Astrocyte (in vitro differentiated cells and primary cell): ENCODE results near the gene FANK1. TPM values are rescaled to one million over a fixed set of nuclear protein-coding genes. Genes with fewer than 3 reads are reported as not detected.
"Not testable (repeated sequence)": the region's sequence is repeated elsewhere in the genome, so short reads cannot be mapped to it uniquely, and the experiment has no call there.

Source experiments
- DNase-seq: peaks from one replicate; pipeline ENCODE4 v3.0.0-alpha.2; 2010; ENCODE audit warnings: low read depth
- FAIRE-seq: peaks from 2 replicates; lab custom pipeline; 2011; peaks lifted over from hg19 to GRCh38; lab: Jason Lieb, UNC
- H2AFZ ChIP-seq: 2 replicates; pipeline ENCODE4 v1.6.0; 2012; ENCODE audit warnings: low read depth, low read length, inconsistent platforms
- H3K27ac ChIP-seq: 2 replicates; pipeline ENCODE4 v1.5.1; 2011; ENCODE audit warnings: low read depth, low read length, inconsistent platforms
- H3K27me3 ChIP-seq: 2 replicates; pipeline ENCODE4 v1.6.0; 2011; ENCODE audit warnings: low read length, inconsistent platforms; ENCODE audit not compliant: insufficient read depth
- H3K36me3 ChIP-seq: 2 replicates; pipeline ENCODE4 v1.5.1; 2011; ENCODE audit warnings: low read length, inconsistent platforms; ENCODE audit not compliant: insufficient read depth
- H3K4me1 ChIP-seq: 2 replicates; pipeline ENCODE4 v1.5.1; 2011; ENCODE audit warnings: low read length, inconsistent platforms; ENCODE audit not compliant: insufficient read depth
- H3K4me2 ChIP-seq: 2 replicates; pipeline ENCODE4 v1.6.0; 2012; ENCODE audit warnings: low read length, inconsistent platforms
- H3K4me3 ChIP-seq: 2 replicates; pipeline ENCODE4 v1.5.1; 2011; ENCODE audit warnings: low read depth, mild to moderate bottlenecking, low read length, inconsistent platforms; ENCODE audit not compliant: insufficient read depth
- H3K79me2 ChIP-seq: 2 replicates; pipeline ENCODE4 v1.6.0; 2012; ENCODE audit warnings: mild to moderate bottlenecking, low read length, inconsistent platforms; ENCODE audit not compliant: insufficient read depth
- H3K9ac ChIP-seq: 2 replicates; pipeline ENCODE4 v1.6.0; 2012; ENCODE audit warnings: mild to moderate bottlenecking, low read length, inconsistent platforms
- H3K9me3 ChIP-seq: 2 replicates; pipeline ENCODE4 v1.5.1; 2012; ENCODE audit warnings: low read depth, mild to moderate bottlenecking, low read length, inconsistent platforms; ENCODE audit not compliant: insufficient read depth
- H4K20me1 ChIP-seq: 2 replicates; pipeline ENCODE4 v1.6.0; 2012; ENCODE audit warnings: low read length, inconsistent platforms; ENCODE audit not compliant: insufficient read depth
- H3K27ac Mint-ChIP-seq: one replicate; pipeline ENCODE4 v1.8.0; 2021; ENCODE audit warnings: mild to moderate bottlenecking, mixed read lengths; ENCODE audit not compliant: unreplicated experiment
- H3K27me3 Mint-ChIP-seq: one replicate; pipeline ENCODE4 v1.8.0; 2021; ENCODE audit warnings: low read depth, mixed read lengths; ENCODE audit not compliant: unreplicated experiment
- H3K36me3 Mint-ChIP-seq: one replicate; pipeline ENCODE4 v1.8.0; 2021; ENCODE audit warnings: low read depth, mixed read lengths; ENCODE audit not compliant: unreplicated experiment
- H3K4me1 Mint-ChIP-seq: one replicate; pipeline ENCODE4 v1.8.0; 2021; ENCODE audit warnings: low read depth, mixed read lengths; ENCODE audit not compliant: unreplicated experiment
- H3K4me3 Mint-ChIP-seq: one replicate; pipeline ENCODE4 v1.8.0; 2021; ENCODE audit warnings: mild to moderate bottlenecking, moderate library complexity, mixed read lengths; ENCODE audit not compliant: unreplicated experiment
- H3K9me3 Mint-ChIP-seq: one replicate; pipeline ENCODE4 v1.8.0; 2021; ENCODE audit warnings: mild to moderate bottlenecking, mixed read lengths; ENCODE audit not compliant: unreplicated experiment
- EZH2 ChIP-seq: IDR thresholded peaks from 2 replicates; pipeline ENCODE4 v1.6.1; 2012; ENCODE audit warnings: mild to moderate bottlenecking, low read length, inconsistent platforms; ENCODE audit not compliant: insufficient read depth
- total RNA-seq: library from RNA; stranded (reverse); gene quantifications from 2 replicates; pipeline ENCODE4 v1.2.1, GENCODE V29; 2021
- TF ChIP-seq, protein P1 (sequence below): IDR thresholded peaks from 2 replicates; pipeline ENCODE4 v1.5.1; 2011; ENCODE audit warnings: low read depth, mild to moderate bottlenecking, inconsistent platforms, low read length, moderate library complexity; ENCODE audit not compliant: insufficient read depth

The FANK1 gene
- total RNA-seq, 1 donor from 2014 or later: 9.7 TPM

- not testable (repeated sequence) for H3K4me3 Mint-ChIP-seq, H3K36me3 Mint-ChIP-seq
These were observed 13.1 kb downstream of the FANK1 start for GRCh38 chr10:125909491-125909890.

DNA sequence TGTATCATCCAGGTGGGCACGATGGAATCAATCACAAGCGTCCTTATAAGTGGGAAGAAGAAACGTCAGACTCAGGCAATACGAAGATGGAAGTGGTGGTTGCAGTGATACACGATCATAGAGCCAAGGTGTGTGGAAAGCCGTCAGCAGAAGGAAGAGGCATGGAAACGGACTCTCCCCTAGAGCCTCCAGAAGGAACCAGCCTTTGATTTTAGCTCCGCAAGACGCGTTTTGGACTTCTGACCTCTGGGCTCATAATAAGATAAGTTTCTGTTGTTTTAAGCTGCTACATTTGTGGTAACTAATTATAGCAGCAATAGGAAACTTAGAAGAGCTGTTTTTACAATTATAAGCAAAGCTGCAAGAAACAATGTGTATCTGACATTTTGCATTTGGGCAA lies 14.8 kb downstream of the FANK1 start:
- FAIRE-seq: no peak
- no peaks in the 10 kb centered on the region for H3K79me2 ChIP-seq
- no peaks in the 10 kb centered on the region for H3K4me1 ChIP-seq
- H3K9me3 ChIP-seq: no peaks in the 10 kb centered on the region
- no peak overlapping the region for H3K9ac ChIP-seq
- H4K20me1 ChIP-seq: no peaks in the 10 kb centered on the region
- H3K27ac ChIP-seq: no peak overlapping the region
- Mint-ChIP-seq H3K27me3 (no peaks in the 10 kb centered on the region), H3K27ac (no peak overlapping the region), H3K9me3 (no peaks in the 10 kb centered on the region), H3K36me3 (peaks cover 4% of the 10 kb centered on the region), H3K4me3 (no peak overlapping the region), H3K4me1 (peaks cover 4% of the 10 kb centered on the region)
- H3K4me2 ChIP-seq: no peak overlapping the region
- no peak for DNase-seq
- TF ChIP-seq, protein P1, sequence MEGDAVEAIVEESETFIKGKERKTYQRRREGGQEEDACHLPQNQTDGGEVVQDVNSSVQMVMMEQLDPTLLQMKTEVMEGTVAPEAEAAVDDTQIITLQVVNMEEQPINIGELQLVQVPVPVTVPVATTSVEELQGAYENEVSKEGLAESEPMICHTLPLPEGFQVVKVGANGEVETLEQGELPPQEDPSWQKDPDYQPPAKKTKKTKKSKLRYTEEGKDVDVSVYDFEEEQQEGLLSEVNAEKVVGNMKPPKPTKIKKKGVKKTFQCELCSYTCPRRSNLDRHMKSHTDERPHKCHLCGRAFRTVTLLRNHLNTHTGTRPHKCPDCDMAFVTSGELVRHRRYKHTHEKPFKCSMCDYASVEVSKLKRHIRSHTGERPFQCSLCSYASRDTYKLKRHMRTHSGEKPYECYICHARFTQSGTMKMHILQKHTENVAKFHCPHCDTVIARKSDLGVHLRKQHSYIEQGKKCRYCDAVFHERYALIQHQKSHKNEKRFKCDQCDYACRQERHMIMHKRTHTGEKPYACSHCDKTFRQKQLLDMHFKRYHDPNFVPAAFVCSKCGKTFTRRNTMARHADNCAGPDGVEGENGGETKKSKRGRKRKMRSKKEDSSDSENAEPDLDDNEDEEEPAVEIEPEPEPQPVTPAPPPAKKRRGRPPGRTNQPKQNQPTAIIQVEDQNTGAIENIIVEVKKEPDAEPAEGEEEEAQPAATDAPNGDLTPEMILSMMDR: no peak
- no peak for TF ChIP-seq EZH2
- no peaks in the 10 kb centered on the region for H3K27me3 ChIP-seq
- no peak overlapping the region for H2AFZ ChIP-seq
- H3K4me3 ChIP-seq: no peak overlapping the region
- no peaks in the 10 kb centered on the region for H3K36me3 ChIP-seq

More at GRCh38 chr10:125909491-125909890, 13.1 kb downstream of the FANK1 start:
- H3K9ac ChIP-seq, H3K27ac ChIP-seq, H2AFZ ChIP-seq, H3K79me2 ChIP-seq, H3K4me1 Mint-ChIP-seq, H3K27me3 Mint-ChIP-seq, H3K9me3 Mint-ChIP-seq, H3K36me3 ChIP-seq, H3K4me3 ChIP-seq, H3K9me3 ChIP-seq, DNase-seq, H3K27me3 ChIP-seq, H3K4me2 ChIP-seq, H3K4me1 ChIP-seq, H3K27ac Mint-ChIP-seq, H4K20me1 ChIP-seq, FAIRE-seq: not testable (repeated sequence)

DNA sequence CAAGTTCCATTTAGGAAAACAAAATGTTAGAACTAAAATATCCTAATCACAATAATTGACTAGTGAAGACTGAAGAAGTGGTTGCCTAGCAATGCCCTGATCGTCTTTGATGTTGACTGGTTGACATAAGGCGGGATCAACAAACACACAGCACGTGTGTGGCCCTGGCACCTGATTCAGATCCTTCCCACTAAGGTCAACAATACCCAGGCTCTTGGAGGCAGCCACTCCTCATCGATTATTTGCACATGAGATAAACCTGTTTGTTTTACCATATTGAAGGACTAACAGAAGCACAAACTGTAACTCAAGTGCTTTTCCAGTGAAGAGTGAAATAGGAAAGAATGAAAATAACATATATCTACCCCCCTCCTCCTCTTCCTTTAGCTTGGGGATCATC lies 15.6 kb downstream of the FANK1 start:
- FAIRE-seq (no peak), DNase-seq (no peak)
- H3K27ac ChIP-seq: no peak overlapping the region
- H3K9me3 ChIP-seq: no peaks in the 10 kb centered on the region
- peaks cover 4% of the 10 kb centered on the region for H3K4me1 Mint-ChIP-seq
- no peaks in the 10 kb centered on the region for H3K27me3 Mint-ChIP-seq
- no peaks in the 10 kb centered on the region for H3K36me3 ChIP-seq
- H3K4me1 ChIP-seq: no peaks in the 10 kb centered on the region
- H3K36me3 Mint-ChIP-seq: peaks cover 4% of the 10 kb centered on the region
- H4K20me1 ChIP-seq: no peaks in the 10 kb centered on the region
- H3K9me3 Mint-ChIP-seq: no peaks in the 10 kb centered on the region
- no peak overlapping the region for H3K9ac ChIP-seq
- H3K27ac Mint-ChIP-seq: no peak overlapping the region
- no peak overlapping the region for H3K4me3 ChIP-seq
- H3K4me3 Mint-ChIP-seq: no peak overlapping the region
- no peak overlapping the region for H3K4me2 ChIP-seq
- H2AFZ ChIP-seq: no peak overlapping the region
- no peak for TF ChIP-seq EZH2
- TF ChIP-seq, protein P1: no peak
- H3K27me3 ChIP-seq: no peaks in the 10 kb centered on the region
- H3K79me2 ChIP-seq: no peaks in the 10 kb centered on the region

GRCh38 chr10:125913277-125913676 lies 16.9 kb downstream of the FANK1 start:
- not testable (repeated sequence) for H3K9me3 Mint-ChIP-seq, H3K4me2 ChIP-seq, H3K4me3 Mint-ChIP-seq, H2AFZ ChIP-seq, FAIRE-seq, H3K4me3 ChIP-seq, H3K36me3 Mint-ChIP-seq, H4K20me1 ChIP-seq, H3K4me1 ChIP-seq, H3K27ac Mint-ChIP-seq, H3K79me2 ChIP-seq, H3K27ac ChIP-seq, H3K27me3 ChIP-seq, H3K9me3 ChIP-seq, DNase-seq, H3K9ac ChIP-seq, H3K36me3 ChIP-seq, H3K4me1 Mint-ChIP-seq, H3K27me3 Mint-ChIP-seq
